Right lobe of liver (tissue), 4 donors: Measurements from ENCODE around the gene CDH23.

Experiments used
- POLR2A ChIP-seq: fragments of 450-650 bp; IDR thresholded peaks from one replicate; pipeline ENCODE4 v1.6.1; 2017; ENCODE audit warnings: antibody characterized with exemption, mild to moderate bottlenecking
- TF ChIP-seq, protein P1 (sequence below), 4 donors: fragments of 200-600 bp in 3 of 4; fragments of 450-650 bp in 1 of 4; IDR thresholded peaks; one replicate each; pipeline versions ENCODE4 v1.5.1 to v1.8.0; 2016 to 2022; ENCODE audit warnings: antibody characterized with exemption in 4 of 4, mild to moderate bottlenecking in 2 of 4
- donor health status: DM: no; HTN: no; CAD: no.
- donor health status: DM: no; HTN: no; CAD: no.
- donor health status: DM: no; HTN: yes; CAD: no.

GRCh38 chr10:71836596-71836974 lies 439.9 kb downstream of the CDH23 start:
- TF ChIP-seq, protein P1, sequence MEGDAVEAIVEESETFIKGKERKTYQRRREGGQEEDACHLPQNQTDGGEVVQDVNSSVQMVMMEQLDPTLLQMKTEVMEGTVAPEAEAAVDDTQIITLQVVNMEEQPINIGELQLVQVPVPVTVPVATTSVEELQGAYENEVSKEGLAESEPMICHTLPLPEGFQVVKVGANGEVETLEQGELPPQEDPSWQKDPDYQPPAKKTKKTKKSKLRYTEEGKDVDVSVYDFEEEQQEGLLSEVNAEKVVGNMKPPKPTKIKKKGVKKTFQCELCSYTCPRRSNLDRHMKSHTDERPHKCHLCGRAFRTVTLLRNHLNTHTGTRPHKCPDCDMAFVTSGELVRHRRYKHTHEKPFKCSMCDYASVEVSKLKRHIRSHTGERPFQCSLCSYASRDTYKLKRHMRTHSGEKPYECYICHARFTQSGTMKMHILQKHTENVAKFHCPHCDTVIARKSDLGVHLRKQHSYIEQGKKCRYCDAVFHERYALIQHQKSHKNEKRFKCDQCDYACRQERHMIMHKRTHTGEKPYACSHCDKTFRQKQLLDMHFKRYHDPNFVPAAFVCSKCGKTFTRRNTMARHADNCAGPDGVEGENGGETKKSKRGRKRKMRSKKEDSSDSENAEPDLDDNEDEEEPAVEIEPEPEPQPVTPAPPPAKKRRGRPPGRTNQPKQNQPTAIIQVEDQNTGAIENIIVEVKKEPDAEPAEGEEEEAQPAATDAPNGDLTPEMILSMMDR (IDR thresholded peaks at IDR 0.05): no peak
- no peak for TF ChIP-seq POLR2A
